ENCODE results near the gene SLC16A12. TPM values are rescaled to one million over a fixed set of nuclear protein-coding genes. Genes with fewer than 3 reads are reported as not detected.

The SLC16A12 gene
- total and polyA plus RNA-seq, 2 of the 8 experiments (the other 6 are each of a cell fraction or from before 2014, with no cell fraction given), result 1.6 to 1.9 TPM

DNA sequence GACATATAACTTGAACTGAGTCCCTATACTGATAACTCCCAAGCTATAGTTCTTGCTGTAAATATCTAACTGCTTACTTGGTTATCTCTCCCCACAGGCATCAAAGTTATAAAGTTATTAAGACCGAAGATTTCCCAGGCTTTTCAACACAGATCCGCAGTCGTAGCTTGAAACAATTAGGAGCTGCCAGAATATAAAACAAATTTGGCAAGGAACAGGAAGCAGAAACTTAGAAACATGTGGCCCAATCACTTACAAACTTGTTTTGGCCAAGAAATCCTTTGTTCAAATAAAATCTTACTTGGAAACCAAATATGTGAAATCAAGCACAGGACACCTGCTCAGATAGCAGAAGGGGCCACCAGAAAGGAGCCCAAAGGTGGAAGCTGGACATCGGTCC is 9.0 kb downstream of the SLC16A12 start:
- H3K23me2 ChIP-seq (ENCODE audit: low read depth, low read length), result no peaks in the 10 kb centered on the region; the same call in 1 of the 2 replicates
- no peak overlapping the region for H2BK15ac ChIP-seq (ENCODE audit: low read length)
- no peaks in the 10 kb centered on the region for H3K36me3 ChIP-seq (ENCODE audit: control insufficient read depth in 2 of 4, insufficient read depth in 4 of 4, low read length in 3 of 4)
- CTCF ChIA-PET (ENCODE audit: partially characterized antibody), result interaction anchor here (0.7 to 1.4 kb wide), 3 partner anchors 10 to 36 kb away, joined by 3 to 5 read pairs (median 4); no protein-coding TSS in a partner anchor
- no peaks in the 10 kb centered on the region for H3K9me3 ChIP-seq (ENCODE audit: insufficient read depth in 2 of 2, low read depth in 1 of 2, low read length in 1 of 2)
- H4K91ac ChIP-seq (replicated peaks; ENCODE audit: insufficient read length, low read length), result no peak overlapping the region
- no peak overlapping the region for H3K4me2 ChIP-seq (ENCODE audit: insufficient read depth in 1 of 2, low read depth in 2 of 2, low read length in 2 of 2)
- FAIRE-seq (no peak), DNase-seq (ENCODE audit: low read depth in 1 of 2, low spot score in 2 of 2) (no peak)
- H3K79me1 ChIP-seq (ENCODE audit: low read depth, low read length), result no peaks in the 10 kb centered on the region
- H3K79me2 ChIP-seq (ENCODE audit: control insufficient read depth in 1 of 2, insufficient read depth in 2 of 2, low read length in 2 of 2), result no peaks in the 10 kb centered on the region
- H2AFZ ChIP-seq (ENCODE audit: low read length), result no peak overlapping the region
- TF ChIP-seq SP4 (IDR thresholded peaks at IDR 0.05; ENCODE audit: low read length), result no peak
- H4K5ac ChIP-seq (ENCODE audit: insufficient read length, low read depth, low read length), result no peak overlapping the region
- H2BK5ac ChIP-seq (ENCODE audit: low read depth, low read length), result no peak overlapping the region
- H3K18ac ChIP-seq (ENCODE audit: extremely low read depth, low read length), result no peak overlapping the region
- WGBS, 2 experiments (ENCODE audit: extremely low coverage in 1 of 2, insufficient coverage in 1 of 2, insufficient read length in 1 of 2, insufficient replicate concordance in 2 of 2, low coverage in 1 of 2, low lambda C conversion rate in 2 of 2, missing lambda C conversion rate in 1 of 2), result 89% methylated on average over 4 of the region's 4 CpGs; no CpG with 5 or more reads in 1 of the 2 experiments
- H3K9ac ChIP-seq (replicated peaks in 1 of 4; ENCODE audit: extremely low read depth in 1 of 4, low read depth in 3 of 4, low read length in 3 of 4), result no peak overlapping the region
- H3K56ac ChIP-seq (replicated peaks; ENCODE audit: insufficient read length, low read depth, low read length), result no peak overlapping the region
- H3K23ac ChIP-seq (ENCODE audit: insufficient read length), result no peak overlapping the region
- H4K20me1 ChIP-seq (replicated peaks in 1 of 2; ENCODE audit: control insufficient read depth in 1 of 2, insufficient read depth in 2 of 2, low read length in 2 of 2), result no peaks in the 10 kb centered on the region
- no peak overlapping the region for H3K4ac ChIP-seq (replicated peaks; ENCODE audit: insufficient read length, low read depth, low read length)
- POLR2A ChIA-PET (ENCODE audit: partially characterized antibody), result no interaction called here
- no peaks in the 10 kb centered on the region for H3K4me1 ChIP-seq (replicated peaks in 1 of 4; ENCODE audit: control insufficient read depth in 3 of 4, insufficient read depth in 4 of 4, low read length in 3 of 4)
- H3K27ac ChIP-seq (ENCODE audit: low read depth, low read length), result no peak overlapping the region
- no peaks in the 10 kb centered on the region for H3K27me3 ChIP-seq (replicated peaks in 1 of 4; ENCODE audit: control insufficient read depth in 3 of 4, extremely low read depth in 1 of 4, insufficient read depth in 3 of 4, low read length in 3 of 4)
- H2BK20ac ChIP-seq (ENCODE audit: low read length), result no peak overlapping the region
- no peak overlapping the region for H2BK120ac ChIP-seq (replicated peaks; ENCODE audit: low read depth, low read length)
- H3K4me3 ChIP-seq (ENCODE audit: extremely low read depth in 1 of 4, insufficient read depth in 2 of 4, low read depth in 3 of 4, low read length in 4 of 4), result no peak overlapping the region
- no peak overlapping the region for H4K8ac ChIP-seq (ENCODE audit: extremely low read depth, insufficient read depth, low read length)
- no peak overlapping the region for H2BK12ac ChIP-seq (ENCODE audit: low read depth, low read length)
- H3K14ac ChIP-seq (ENCODE audit: insufficient read length), result no peak overlapping the region
- no peak overlapping the region for H2AK5ac ChIP-seq (ENCODE audit: low read depth, low read length)

Measured in H1 (cell line).